Subcutaneous adipose tissue (tissue), 4 donors: ENCODE measurements around the gene SGCG. TPM values are rescaled to one million over a fixed set of nuclear protein-coding genes. Genes with fewer than 3 reads are reported as not detected.

Source experiments
- CTCF ChIP-seq: fragments of 450-650 bp; IDR thresholded peaks from one replicate; pipeline ENCODE4 v1.5.1; 2016; ENCODE audit warnings: low read depth, mild to moderate bottlenecking, control low read depth, antibody characterized with exemption, moderate library complexity
- total RNA-seq, 4 donors: library from RNA; depleted of rRNA; stranded (reverse); fragments of >200 nt; gene quantifications; one replicate each; pipeline ENCODE4 v1.1.0, GENCODE V29; 2016

SGCG gene
- total RNA-seq, 4 donors from 2014 or later = 0.82 to 10.3 (median 5.2) TPM

- TF ChIP-seq CTCF = no peak
These were observed 92.7 kb downstream of the SGCG start for GRCh38 chr13:23273498-23273897.

- no peak for TF ChIP-seq CTCF
These were observed 98.5 kb downstream of the SGCG start for GRCh38 chr13:23279321-23279720.

- TF ChIP-seq CTCF = no peak
These were observed 107.8 kb downstream of the SGCG start for GRCh38 chr13:23288564-23288963.

GRCh38 chr13:23288995-23289394, 108.2 kb downstream of the SGCG start:
- no peak for TF ChIP-seq CTCF

- TF ChIP-seq CTCF = no peak
These were observed 109.2 kb downstream of the SGCG start for GRCh38 chr13:23289917-23290357.

GRCh38 chr13:23292586-23292985, 111.8 kb downstream of the SGCG start:
- TF ChIP-seq CTCF = no peak

GRCh38 chr13:23319883-23320224, 139.1 kb downstream of the SGCG start:
- no peak for TF ChIP-seq CTCF
